Thyroid gland (tissue), 4 donors: ENCODE measurements around the gene FAM117B. TPM values are rescaled to one million over a fixed set of nuclear protein-coding genes. Genes with fewer than 3 reads are reported as not detected.

ENCODE experiments used
- DNase-seq, 2 donors: peaks; one replicate each; pipeline ENCODE4 v3.0.0-alpha.2; 2019
- H3K27ac ChIP-seq, 3 donors: fragments of 200-600 bp; sonication (generic); 1 replicate in 2 of 3; 2 replicates in 1 of 3; pipeline ENCODE4 v1.5.1; 2016 to 2019; ENCODE audit warnings: mild to moderate bottlenecking in 1 of 3, moderate library complexity in 1 of 3
- H3K27me3 ChIP-seq: fragments of 200-600 bp; sonication (generic); one replicate; pipeline ENCODE4 v1.5.1; 2019
- H3K36me3 ChIP-seq, 2 donors: fragments of 200-600 bp; sonication (generic); one replicate each; pipeline ENCODE4 v1.5.1; 2016 to 2019
- H3K4me1 ChIP-seq, 2 donors: fragments of 200-600 bp; sonication (generic); one replicate each; pipeline ENCODE4 v1.5.1; 2017 to 2019
- H3K4me3 ChIP-seq, 3 donors: fragments of 200-600 bp; sonication (generic); replicated peaks in 1 of 3; 1 replicate in 2 of 3; 2 replicates in 1 of 3; pipeline ENCODE4 v1.5.1; 2016; ENCODE audit warnings: mild to moderate bottlenecking in 1 of 3
- H3K9me3 ChIP-seq: fragments of 200-600 bp; sonication (generic); one replicate; pipeline ENCODE4 v1.5.1; 2017
- CTCF ChIP-seq, 6 experiments: fragments of 200-600 bp in 3 of 6; fragments of 450-650 bp in 3 of 6; sonication (generic) in 3 of 6; IDR thresholded peaks; one replicate each; pipeline ENCODE4 v1.5.1; 2016 to 2019; ENCODE audit warnings: antibody characterized with exemption in 6 of 6, mild to moderate bottlenecking in 2 of 6, inconsistent platforms in 1 of 6, moderate library complexity in 1 of 6
- POLR2A ChIP-seq, 2 donors: fragments of 450-650 bp; IDR thresholded peaks; one replicate each; pipeline ENCODE4 v1.6.1; 2017; ENCODE audit warnings: antibody characterized with exemption in 2 of 2, mild to moderate bottlenecking in 2 of 2, moderate library complexity in 1 of 2
- WGBS, 2 donors: methylation state at CpG; one replicate each; pipeline ENCODE4 v1.1.5; 2017; 5-methylcytosine and 5-hydroxymethylcytosine counted together
- intact Hi-C: fragments of 100-400 bp; cut with DNase I; formaldehyde crosslinking; loops from one replicate; pipeline ENCODE4 v1.15.1; 2023
- total RNA-seq, 4 donors: library from RNA; depleted of rRNA; stranded (reverse); fragments of >200 nt; gene quantifications; one replicate each; pipeline ENCODE4 v1.2.3, GENCODE V29; 2016

The FAM117B gene
- total RNA-seq, 4 donors from 2014 or later, result 6.7 to 12.4 (median 7.7) TPM

DNA sequence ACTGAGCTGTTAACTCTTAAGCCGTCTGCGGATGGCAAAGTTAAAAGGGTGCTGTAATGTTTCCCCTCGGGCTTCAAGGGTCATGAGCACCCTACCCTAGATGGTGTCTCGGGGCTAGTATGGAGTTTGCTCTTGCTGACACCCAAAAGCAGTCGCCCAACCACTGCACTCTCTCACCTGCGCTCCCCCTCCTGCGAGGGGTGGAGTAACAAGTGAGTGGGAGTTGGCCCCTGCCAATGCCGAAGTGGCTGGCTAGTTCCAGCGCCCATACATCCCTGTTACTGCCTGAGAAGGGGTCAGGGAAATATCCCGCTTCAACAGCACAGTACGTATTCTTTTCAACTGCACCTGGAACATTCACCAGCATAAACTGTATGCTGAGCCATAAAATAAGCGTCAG is 47.5 kb downstream of the FAM117B start:
- TF ChIP-seq CTCF (IDR thresholded peaks at IDR 0.05), result no peak
- no peak for TF ChIP-seq POLR2A (IDR thresholded peaks at IDR 0.05)
- intact Hi-C loops, result no loop called here
- no peak overlapping the region for H3K4me3 ChIP-seq
- no peak for DNase-seq
- no peaks in the 10 kb centered on the region for H3K4me1 ChIP-seq
- H3K36me3 ChIP-seq, result no peaks in the 10 kb centered on the region
- no peak overlapping the region for H3K27ac ChIP-seq
- 92 to 96% methylated on average over 12 of the region's 12 CpGs for WGBS, 2 donors
- no peaks in the 10 kb centered on the region for H3K27me3 ChIP-seq
- no peaks in the 10 kb centered on the region for H3K9me3 ChIP-seq

GRCh38 chr2:202687276-202687675 is 52.5 kb downstream of the FAM117B start:
- no peak for TF ChIP-seq POLR2A (IDR thresholded peaks at IDR 0.05)
- TF ChIP-seq CTCF (IDR thresholded peaks at IDR 0.05), result no peak
- H3K27me3 ChIP-seq, result no peaks in the 10 kb centered on the region
- intact Hi-C loops, result no loop called here
- no peaks in the 10 kb centered on the region for H3K36me3 ChIP-seq
- H3K9me3 ChIP-seq, result no peaks in the 10 kb centered on the region
- H3K27ac ChIP-seq, result no peak overlapping the region
- no peak for DNase-seq
- H3K4me3 ChIP-seq, result no peak overlapping the region
- WGBS, 2 donors, result 95 to 96% methylated on average over 3 of the region's 3 CpGs
- no peaks in the 10 kb centered on the region for H3K4me1 ChIP-seq

DNA sequence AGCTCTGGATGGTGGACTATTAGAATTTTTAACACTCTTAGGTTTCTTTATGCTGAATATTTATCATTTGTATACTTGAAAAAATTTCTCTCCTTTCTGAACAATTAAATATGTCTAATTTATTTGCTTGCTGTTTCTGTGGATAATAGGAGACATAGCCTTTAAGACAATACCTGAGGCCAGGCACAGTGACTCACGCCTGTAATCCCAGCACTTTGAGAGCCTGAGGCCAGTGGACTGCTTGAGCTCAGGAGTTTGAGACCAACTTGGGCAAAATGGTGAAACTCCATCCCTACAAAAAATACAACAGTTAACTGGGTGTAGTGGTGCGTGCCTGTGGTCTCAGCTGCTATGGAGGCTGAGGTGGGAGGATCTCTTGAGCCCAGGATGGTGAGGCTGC is 54.7 kb downstream of the FAM117B start:
- Histone ChIP-seq H3K4me3 (no peak overlapping the region), H3K9me3 (no peaks in the 10 kb centered on the region), H3K27ac (no peak overlapping the region), H3K27me3 (no peaks in the 10 kb centered on the region), H3K36me3 (no peaks in the 10 kb centered on the region), H3K4me1 (no peaks in the 10 kb centered on the region)
- 97 to 100% methylated on average over 2 of the region's 2 CpGs for WGBS, 2 donors
- intact Hi-C loops, result no loop called here
- no peak for DNase-seq
- TF ChIP-seq CTCF (IDR thresholded peaks at IDR 0.05), result no peak
- TF ChIP-seq POLR2A (IDR thresholded peaks at IDR 0.05), result no peak

DNA sequence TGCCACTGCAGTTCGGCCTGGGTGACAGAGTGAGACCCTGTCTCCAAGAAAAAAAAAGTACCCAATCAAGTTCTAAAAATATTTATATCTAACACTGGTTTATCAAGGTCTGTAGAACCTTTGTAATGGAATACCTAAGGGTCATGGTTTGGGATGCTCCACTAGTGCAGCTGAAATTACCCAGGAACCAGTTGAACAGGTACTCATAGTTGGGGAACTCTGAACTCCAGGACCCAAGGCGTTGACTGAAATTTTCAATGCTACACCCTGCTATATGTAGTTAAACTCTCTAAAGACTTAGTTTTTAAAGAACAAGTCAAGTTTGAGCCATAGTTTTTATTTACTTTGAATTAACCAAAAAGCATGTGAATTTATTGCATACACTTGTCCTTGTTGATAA is 55.1 kb downstream of the FAM117B start:
- DNase-seq, result no peak
- TF ChIP-seq CTCF (IDR thresholded peaks at IDR 0.05) (no peak), POLR2A (IDR thresholded peaks at IDR 0.05) (no peak)
- Histone ChIP-seq H3K27ac (no peak overlapping the region), H3K36me3 (no peaks in the 10 kb centered on the region), H3K9me3 (no peaks in the 10 kb centered on the region), H3K4me3 (no peak overlapping the region), H3K4me1 (no peaks in the 10 kb centered on the region), H3K27me3 (no peaks in the 10 kb centered on the region)
- intact Hi-C loops, result no loop called here
- 93 to 100% methylated on average over 2 of the region's 2 CpGs for WGBS, 2 donors

GRCh38 chr2:202690321-202690900 is 55.6 kb downstream of the FAM117B start:
- WGBS, 2 donors, result 76 to 81% methylated on average over 3 of the region's 3 CpGs
- no peaks in the 10 kb centered on the region for H3K27me3 ChIP-seq
- H3K36me3 ChIP-seq, result no peaks in the 10 kb centered on the region
- no peak for TF ChIP-seq CTCF (IDR thresholded peaks at IDR 0.05)
- TF ChIP-seq POLR2A (IDR thresholded peaks at IDR 0.05), result no peak
- H3K27ac ChIP-seq, result no peak overlapping the region
- no peaks in the 10 kb centered on the region for H3K4me1 ChIP-seq
- no peak for DNase-seq
- no peak overlapping the region for H3K4me3 ChIP-seq
- intact Hi-C loops, result no loop called here
- H3K9me3 ChIP-seq, result no peaks in the 10 kb centered on the region
